NCI-H2107 (cell line): Measurements from ENCODE around the gene SCN4A.

Experiments used
- DNase-seq: peaks from one replicate; lab custom pipeline; 2025; lab: John Stamatoyannopoulos, UW

The SCN4A gene

DNA sequence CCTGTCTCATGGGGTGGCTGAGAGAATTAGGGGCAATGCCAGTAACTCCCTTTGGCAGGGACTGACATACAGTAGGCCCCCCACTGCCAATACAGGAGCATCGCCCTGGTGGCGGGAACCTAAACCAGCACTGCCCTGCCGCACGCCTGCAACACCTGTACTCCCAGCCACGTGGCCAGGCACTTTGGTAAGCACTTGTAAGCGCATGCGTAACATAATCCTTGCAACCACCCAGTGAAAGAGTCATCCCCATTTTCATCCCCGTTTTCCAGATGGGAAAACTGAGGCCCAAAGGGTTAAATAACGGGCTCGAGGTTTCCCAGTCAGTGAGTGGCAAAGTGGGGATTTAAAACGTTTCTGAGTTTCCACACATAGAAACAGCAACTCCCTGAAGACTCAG, 17.5 kb downstream of the SCN4A start:
- DNase-seq: no peak

GRCh38 chr17:63954402-63955063, 18.2 kb downstream of the SCN4A start:
- no peak for DNase-seq

- no peak for DNase-seq
Measured at GRCh38 chr17:63950940-63951907, 21.5 kb downstream of the SCN4A start.

DNA sequence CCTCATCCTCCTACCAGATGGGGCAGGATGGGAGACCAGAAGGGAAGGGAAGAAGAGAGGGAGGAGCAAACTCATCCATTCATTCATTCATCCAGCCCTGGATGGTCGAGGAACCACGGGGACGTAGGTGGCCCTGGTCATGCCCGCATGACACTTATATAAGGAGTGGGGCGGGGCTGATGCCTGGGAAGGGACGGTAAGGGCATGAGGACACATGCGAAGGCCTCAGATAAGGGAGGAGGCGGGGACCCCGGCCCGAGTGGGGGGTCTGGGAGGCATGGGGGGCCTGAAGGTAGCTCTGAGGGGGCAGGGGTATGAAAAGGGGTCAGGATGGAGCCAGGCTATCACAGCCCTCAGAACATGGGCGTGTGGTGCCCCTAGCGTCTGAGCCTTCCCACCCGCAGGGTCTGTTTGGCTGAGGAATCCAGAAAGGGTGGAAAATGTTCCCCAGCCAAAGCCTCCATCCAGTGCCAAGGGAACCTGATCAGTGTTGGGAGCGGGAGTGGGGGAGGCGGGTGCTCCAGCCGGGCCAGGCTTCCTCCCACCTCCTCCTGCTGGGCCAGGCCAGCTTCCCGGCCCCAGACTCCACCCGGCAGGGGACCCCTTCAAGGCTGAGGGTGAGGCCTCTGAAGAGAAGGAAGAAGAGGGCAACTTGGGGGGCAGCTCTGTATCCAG, 23.0 kb downstream of the SCN4A start:
- DNase-seq: no peak

DNA sequence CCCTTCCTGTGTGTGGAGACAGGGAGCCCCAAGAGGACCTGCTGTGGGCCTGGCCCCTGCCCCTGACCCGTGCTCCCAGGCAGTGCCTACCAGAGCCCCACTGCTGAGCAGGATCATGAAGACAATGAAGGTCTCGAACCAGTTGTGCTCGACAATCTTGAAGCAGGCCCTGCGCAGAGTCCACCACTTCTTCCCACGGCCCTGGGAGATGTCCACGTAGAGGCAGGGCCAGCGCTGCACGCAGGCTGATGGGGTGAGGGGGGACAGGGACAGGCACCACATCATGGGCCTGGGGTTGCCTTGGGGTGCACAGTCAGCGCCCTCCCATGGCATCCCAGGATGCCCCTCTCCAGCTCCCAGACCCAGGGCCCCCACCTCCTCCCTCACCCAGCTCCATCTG, 24.2 kb downstream of the SCN4A start:
- DNase-seq: no peak

- no peak for DNase-seq
Measured at GRCh38 chr17:63947711-63948330, 24.9 kb downstream of the SCN4A start.

- no peak for DNase-seq
Measured at GRCh38 chr17:63946440-63947363, 26.0 kb downstream of the SCN4A start.

DNA sequence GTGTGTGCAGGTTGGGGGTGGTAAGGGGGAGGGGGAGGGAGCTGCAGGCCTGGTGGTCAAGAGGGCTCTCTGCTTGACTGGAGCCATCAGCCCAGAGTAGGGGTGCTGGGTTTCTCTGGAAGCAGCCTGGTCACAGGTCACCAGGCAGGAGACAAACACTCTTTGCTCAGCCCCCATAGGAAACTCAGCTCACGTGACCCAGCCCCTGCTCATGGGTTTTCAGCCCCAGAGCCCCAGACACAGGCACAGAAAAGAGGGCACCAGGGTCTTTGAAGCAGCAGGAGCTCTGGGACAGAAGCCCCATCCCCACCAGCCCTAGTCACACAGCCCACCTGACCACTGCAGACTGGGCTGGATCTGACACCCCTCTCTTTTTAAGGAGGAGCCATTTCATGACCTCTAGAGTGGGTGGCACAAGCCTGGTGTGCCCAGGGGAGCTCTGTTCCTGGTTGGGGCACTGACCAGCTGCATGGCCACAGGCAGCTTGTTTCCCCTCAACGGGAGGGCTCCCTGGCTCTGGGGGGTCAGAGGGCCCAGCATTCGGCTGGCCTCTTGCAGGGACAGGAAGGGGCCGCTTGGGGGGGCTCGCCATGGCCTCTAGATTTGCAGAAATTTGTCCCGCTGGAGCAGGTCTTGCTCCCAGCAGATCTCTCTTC, 26.8 kb downstream of the SCN4A start:
- no peak for DNase-seq

DNA sequence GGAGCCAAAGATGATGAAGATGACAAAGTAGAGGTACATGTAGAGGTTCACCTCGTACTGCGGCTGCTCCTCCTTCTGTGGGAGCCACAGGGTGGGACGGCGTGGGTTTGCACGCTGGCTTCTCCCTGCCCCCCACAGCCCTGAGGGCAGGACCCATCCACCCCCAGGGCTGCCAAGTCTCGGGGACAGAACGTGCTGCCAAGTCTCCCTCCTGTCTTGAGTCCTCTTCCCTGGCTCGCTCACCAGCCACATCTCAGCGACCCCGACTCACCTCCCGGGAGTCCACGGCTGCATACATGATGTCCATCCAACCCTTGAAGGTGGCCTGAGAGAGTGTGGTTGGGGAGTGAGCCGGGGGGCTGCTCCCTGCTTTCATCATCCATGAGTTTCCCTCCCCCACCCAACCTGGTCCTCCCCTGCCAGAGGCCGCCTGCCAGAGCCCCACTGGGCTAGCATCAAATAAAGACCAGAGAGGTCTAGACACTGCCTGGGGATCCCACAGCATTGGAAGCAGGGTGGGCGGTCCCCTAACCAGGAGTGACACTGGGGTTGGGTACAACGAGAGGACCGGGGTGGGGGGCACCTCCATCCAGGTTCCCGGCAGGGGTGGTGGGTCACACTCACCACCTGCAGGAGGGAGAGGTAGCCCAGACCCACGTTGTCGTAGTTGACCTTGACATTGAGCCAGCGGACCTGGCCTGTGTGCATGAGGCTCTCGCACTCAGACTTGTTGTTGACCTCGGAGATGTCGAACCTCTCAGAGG, 27.8 kb downstream of the SCN4A start:
- DNase-seq: no peak

DNA sequence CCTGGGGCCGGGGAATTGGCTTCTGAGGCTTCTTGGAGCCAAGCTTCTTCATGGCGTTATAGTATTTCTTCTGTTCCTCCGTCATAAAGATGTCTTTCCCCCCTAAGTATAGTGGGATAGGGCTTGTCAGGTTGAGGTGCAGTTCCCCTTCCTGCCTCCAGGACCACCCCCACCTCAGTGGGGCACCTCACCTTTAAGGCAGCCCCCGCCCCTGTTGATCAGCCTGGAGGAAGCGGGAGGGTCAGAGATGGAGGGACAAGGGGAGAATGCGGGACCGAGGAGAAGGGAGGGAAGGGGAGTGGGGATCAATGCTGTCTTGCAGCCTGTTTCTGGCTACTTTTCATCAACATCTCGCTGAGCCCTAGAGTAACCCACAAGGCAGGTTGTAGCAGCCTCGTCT, 29.0 kb downstream of the SCN4A start:
- no peak for DNase-seq

GRCh38 chr17:63942309-63942985, 30.3 kb downstream of the SCN4A start:
- DNase-seq: no peak

GRCh38 chr17:63941751-63942150, 31.0 kb downstream of the SCN4A start:
- DNase-seq: no peak

GRCh38 chr17:63941162-63941561, 31.6 kb downstream of the SCN4A start:
- DNase-seq: no peak

DNA sequence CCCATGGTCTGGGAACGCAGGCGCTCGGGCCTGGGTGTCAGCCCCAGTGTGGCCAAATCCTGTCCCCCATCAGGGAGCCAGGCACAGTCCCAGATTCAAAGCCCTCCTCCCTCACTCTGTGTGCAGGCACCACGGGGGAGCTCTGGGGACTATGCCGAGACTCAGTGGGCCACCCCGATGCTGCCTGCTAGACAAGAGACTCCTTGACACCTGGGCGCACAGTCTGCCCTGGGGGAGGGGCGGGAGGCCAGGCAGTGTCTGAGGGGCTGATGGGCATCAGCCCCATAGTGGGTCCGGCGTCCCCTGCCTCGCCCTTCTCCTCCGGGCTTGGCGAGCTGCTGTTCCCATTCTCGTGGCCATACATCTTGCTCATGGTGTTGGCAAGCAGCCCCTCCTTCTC, 32.1 kb downstream of the SCN4A start:
- no peak for DNase-seq

DNA sequence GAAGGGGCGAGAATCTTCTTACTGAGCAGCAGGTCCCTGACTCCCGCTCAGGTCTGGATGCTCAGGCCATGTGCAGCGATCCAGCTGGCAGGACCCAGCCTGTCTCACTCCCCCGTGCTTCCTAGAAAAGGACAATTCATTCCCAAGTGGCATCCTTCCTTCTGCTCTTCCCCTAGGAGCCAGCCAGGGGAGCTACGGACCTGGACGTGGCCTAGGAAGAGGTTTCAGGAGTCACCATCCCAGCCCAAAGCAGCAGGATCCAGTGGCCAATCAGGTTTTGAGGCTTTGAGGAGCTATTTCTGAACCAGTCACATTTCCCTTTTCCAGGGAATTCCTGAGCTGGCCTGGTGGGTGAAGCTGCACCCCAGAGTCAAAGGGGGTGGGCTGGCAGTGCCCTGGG, 32.8 kb downstream of the SCN4A start:
- DNase-seq: no peak

GRCh38 chr17:63939401-63939800, 33.3 kb downstream of the SCN4A start:
- no peak for DNase-seq

GRCh38 chr17:63937920-63938319, 34.8 kb downstream of the SCN4A start:
- DNase-seq: no peak

- no peak for DNase-seq
Measured at GRCh38 chr17:63937319-63937718, 35.4 kb downstream of the SCN4A start.
